Left forelimb (tissue), 1 donor: ENCODE measurements around the gene WNT7A.

Experiments used
- DNase-seq: peaks from one replicate; pipeline ENCODE4 v3.0.0-alpha.2; 2018; ENCODE audit warnings: low spot score

The WNT7A gene

DNA sequence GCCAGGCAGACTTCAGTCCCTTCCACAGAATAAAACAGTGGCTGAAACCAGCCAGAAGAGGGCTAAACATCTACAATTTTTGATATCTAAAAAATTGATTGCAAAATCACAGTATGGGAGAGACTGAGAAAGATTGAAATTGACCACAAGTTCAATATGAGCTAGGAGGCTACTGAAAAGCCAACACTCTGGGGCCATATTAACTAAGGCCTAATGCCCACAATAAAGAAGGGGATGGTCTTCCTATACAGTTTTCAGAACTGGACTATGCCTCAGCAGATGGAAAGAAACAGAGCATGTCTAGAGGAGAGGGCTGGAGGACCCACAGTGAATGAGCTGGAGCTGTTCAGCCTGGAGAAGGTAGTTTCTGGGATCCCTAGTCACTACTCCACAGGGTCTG lies 53.2 kb downstream of the WNT7A start:
- DNase-seq, result no peak

GRCh38 chr3:13825821-13826220 lies 54.0 kb downstream of the WNT7A start:
- no peak for DNase-seq

DNA sequence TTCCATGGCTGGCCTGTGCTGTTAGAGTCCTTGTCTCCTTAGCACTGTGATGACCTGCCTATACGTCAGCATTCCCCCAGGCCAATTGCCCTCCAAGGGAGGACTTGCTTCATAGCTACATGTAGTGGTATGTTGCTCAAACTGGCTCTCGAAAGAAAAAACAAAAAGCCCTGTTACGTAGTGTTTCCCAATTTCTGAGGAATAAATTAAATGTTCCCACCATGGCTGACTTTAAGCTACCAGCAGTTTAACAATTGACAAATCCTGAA lies 54.6 kb downstream of the WNT7A start:
- DNase-seq, result no peak

GRCh38 chr3:13824521-13825310 lies 55.2 kb downstream of the WNT7A start:
- no peak for DNase-seq

DNA sequence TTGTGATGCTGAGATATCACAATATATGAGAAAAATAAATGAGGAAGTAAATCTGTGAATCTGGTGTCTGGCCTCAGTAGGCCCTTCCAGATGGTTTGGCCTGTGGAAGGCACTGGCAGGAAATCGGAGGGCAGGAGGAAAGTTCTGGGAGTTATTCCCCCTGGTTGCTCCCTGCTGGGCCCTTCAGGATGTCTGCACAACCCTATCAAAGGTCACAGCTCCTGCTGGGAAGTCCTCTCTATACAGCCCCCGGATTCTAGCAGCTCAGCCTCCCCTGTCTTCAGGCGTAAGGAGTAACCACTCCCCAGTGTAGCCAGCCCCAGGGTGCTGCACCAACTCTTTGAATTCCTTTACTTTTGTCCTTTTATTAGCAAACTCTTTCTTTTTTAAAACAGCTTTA lies 56.2 kb downstream of the WNT7A start:
- no peak for DNase-seq

- no peak for DNase-seq
These were observed 56.8 kb downstream of the WNT7A start for GRCh38 chr3:13822871-13823585.

- no peak for DNase-seq
These were observed 57.8 kb downstream of the WNT7A start for GRCh38 chr3:13822042-13822441.

- no peak for DNase-seq
These were observed 58.7 kb downstream of the WNT7A start for GRCh38 chr3:13821126-13821525.

GRCh38 chr3:13818919-13819318 lies 61.0 kb downstream of the WNT7A start:
- no peak for DNase-seq

DNA sequence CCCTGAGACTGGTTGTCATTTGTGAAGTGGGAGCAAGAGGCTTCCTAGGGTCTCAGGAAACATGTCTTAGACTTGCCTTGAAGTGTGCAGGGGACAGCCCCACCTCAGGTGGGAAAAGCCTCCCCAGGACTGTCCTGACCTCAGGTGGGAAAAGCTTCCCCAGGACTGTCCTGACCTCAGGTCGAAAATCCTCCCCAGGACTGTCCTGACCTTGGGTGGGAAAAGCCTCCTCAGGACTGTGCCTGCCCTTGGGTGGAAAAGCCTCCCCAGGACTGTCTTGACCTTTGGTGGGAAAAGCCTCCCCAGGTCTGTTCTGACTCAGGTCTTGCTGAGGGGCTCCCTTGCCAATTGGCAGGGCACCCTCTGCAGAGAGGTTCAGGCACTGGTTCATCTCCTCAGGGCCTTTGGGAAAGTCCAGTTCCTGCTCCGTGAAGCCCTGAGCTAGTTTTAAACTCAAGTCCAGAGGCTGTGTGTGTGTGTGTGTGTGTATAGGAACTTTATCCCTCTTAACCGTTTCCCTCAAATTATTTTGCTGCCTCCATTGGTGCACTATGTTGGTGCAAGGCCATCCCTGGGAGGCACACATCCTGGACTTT lies 64.7 kb downstream of the WNT7A start:
- DNase-seq, result no peak

DNA sequence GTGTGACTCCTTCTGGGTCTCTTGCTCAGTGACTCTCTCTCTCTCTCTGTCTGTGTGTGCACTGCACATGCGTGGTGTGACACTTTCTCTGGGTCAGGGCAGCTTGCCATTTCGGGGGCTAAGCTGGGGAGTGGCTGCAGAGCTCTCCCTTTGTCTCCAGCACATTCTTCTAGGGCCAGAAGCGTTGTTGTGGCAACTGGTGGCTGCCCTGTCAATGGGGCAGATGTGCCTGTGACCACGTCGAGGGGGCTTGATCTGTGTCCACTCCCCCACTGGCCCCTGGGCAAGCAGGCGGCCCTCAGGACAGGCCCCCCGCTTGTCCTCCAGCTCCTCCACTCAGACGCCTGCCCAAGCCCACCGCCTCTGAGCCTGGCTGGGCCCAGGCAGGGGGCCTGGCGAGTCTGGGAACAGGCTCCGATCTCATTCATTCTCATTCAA lies 67.8 kb downstream of the WNT7A start:
- no peak for DNase-seq

- no peak for DNase-seq
These were observed 68.3 kb downstream of the WNT7A start for GRCh38 chr3:13811614-13812013.

DNA sequence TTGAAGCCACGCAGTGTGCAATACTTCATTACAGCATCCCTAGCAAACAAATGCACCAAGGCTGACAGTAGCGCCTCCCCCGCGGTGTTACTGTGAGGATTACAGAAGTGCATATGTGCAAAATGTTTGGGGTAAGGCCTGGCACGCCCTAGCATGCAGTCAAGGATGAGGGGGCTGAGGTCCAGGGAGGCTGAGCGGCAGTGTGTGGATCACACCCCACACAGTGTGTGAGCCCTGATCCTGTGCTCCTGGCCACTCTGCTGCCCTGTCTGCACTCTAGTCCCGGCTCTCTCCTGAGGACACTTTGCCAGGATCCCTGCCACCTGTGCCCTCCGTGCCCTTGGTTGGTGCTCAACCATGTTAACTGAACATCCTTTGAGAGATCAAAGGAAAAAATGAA lies 71.3 kb downstream of the WNT7A start:
- DNase-seq, result no peak

DNA sequence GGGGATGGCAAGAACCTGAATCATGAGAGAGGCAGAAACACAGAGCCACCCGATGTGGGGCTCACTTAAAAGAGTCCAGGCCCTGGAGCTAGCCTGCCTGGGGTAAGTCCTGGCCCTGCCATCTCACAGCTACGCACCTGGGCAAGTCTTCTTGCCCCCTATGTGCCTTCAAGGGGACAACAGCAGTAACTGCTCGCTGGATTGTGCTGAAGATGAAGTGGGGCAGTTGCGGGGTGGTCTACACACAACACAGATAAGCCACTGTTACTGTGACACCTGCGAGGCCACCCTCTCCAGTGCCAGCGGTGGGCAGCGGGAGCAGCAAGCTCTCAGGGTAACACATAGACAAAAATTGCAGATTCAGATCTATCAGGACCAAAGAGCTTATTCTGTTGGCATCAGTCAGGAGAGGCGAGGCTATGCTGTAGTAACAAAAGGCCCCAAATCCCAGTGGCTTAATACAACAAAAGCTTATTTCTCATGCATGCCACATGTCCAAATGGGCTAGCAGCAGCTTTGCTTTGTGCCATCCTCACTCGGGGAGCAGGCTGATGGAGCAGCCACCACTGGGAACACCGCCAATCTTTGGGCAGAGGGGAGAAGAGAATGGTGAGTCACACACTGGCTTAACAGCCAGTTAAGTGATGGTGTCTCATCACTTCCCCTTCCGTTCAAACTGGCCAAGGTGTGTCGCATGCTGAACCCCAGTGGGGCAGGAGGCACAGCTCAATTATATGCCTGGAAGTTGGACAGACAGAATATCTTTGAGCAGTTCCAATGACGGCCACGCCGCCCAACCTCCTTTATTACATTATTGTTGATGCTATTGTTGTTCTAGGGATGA lies 78.3 kb downstream of the WNT7A start:
- DNase-seq, result no peak

GRCh38 chr3:13800064-13800463 lies 79.8 kb downstream of the WNT7A start:
- no peak for DNase-seq

GRCh38 chr3:13798401-13798800 lies 81.5 kb downstream of the WNT7A start:
- no peak for DNase-seq

DNA sequence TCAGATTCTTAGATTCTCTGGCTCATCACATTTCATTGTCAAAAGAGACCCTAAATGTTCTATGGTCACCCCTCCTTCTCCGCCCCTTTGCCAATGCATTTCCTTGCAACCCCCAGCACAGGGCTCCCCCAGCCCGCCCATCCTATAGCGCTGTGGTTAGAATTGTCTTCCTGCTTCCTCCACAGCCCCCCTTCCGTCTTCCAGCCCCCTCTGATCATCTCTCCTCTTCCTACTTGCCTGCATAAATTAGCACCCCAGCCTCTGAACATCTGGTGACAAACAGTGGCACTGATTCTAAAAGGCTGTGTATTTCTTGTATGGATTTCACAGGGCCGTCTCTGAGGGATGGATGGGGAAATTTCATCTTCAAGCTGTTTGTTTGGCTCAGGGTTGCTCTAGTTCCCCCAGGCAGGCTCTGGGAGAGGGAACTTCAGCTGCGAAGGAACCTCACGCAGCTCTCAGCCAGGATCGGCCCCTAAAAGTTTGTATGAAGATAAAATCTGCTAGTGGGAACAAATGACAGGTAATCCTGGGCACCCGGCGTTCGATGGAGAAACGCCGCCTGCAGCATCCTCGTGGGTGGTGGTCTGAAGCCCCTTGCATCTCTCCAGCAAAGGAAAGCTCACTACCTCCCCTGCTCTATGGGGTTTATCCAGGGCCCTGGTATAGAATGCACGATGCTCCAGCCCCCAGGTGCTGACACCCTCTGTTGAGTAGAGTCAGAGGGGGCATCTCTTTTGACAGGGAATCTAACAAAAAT lies 83.0 kb downstream of the WNT7A start:
- no peak for DNase-seq

DNA sequence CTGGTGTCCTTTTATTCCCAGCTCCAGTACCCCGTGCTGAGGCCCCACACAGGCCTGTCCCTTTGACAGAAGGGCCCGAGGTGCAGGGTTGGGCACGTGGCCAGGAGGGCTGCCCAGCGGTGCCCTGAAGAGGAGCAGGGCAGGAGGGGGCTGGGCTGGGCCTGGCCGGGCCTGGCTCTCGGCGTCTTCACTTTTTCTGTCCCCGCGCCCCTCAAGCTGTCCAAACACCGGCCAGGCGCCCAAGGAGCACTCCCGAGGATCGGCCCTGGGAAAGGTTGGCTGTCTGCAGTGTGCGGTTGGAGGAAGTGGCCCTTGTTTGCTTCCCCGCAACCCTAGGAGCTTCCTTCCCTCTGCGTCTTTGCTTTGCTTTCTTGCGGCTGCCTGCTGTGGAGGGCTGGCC lies 84.1 kb downstream of the WNT7A start:
- DNase-seq, result no peak

- DNase-seq, result no peak
These were observed 85.5 kb downstream of the WNT7A start for GRCh38 chr3:13794322-13794721.

- DNase-seq, result no peak
These were observed 86.4 kb downstream of the WNT7A start for GRCh38 chr3:13793451-13793850.

DNA sequence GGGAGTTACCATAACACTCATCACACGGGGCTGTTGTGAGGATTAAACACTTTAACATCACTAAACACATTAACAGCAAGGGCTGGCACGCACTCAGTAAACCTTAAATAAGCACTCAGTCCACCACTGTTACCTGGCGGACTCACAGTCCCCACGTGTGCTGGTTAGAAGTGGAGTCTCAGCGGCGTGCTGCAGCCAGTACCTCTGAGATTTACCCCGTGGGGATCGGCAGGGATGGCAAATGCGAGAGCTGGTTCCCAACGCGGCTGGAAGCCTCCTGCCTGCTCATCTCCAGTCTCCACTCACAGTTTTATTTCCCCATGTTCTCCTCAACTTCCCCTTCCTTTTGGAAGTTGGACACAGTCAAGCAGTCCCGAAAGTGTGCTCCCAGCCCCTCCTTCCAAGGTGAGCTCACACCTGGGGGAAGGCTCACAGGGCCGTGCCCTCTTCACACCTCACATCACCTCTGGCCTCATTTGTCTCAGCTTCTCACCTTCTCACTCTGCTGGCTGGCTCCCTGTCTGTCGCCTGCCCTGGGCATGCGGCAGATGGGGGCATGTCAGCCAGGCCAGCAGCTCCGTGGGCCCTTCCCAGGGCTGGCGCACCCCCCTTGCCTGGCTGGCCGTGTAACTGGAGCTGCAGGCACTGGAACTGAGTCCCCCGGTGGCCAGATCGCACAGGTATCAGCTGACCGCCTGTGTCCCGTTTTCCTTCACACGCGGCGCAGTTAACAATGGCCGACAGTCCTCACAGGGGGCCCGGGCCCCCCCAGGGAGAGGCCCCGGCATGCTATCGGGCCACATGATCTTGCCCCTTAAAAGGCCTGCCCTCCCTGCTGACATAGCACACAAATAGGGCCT lies 87.1 kb downstream of the WNT7A start:
- DNase-seq, result no peak
